ENCODE results near the gene PLPPR2.
A peak's percentile ranks its signal among the peaks of the same experiment; 100 is the strongest.
"Not testable (repeated sequence)": the region's sequence is repeated elsewhere in the genome, so short reads cannot be mapped to it uniquely, and the experiment has no call there.

PLPPR2 gene

DNA sequence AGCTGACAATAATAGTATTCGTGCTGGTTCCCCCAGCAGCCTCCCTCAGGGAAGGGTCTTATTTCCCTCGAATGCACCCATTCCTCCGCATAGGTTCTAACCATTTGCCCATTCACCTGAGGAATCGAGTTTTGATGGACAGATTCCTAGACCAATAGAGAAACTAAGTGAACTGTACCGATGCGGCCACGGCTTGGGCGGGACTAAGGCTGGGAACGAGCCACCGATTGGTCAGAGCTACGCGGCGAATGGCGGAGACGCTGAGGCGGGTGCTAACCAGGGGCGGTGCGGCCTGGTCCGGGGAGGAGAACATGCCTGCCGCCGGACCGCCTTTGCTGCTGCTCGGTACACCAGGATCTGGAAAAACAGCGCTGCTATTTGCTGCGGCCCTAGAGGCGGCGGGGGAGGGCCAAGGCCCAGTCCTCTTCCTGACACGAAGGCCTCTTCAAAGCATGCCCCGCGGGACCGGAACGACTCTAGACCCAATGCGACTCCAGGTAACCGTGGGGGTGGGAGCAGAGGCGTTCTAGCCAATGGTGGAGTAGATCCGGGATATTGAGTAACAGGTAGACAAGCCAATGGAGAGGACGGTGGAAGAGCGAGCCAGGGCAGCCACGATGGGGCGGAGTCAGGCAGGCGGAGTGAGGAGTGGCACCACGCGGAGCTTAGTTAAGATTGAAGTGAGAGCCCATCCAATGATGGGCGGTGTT is 19.4 kb downstream of the PLPPR2 start, which contains the start of gene SWSAP1:
Gene SWSAP1, plus strand, starts transcription at position 234 of the 710 bp plus-strand sequence. Its CDS starts 15 bp downstream, at position 249.
- H3K4me1 Mint-ChIP-seq: peaks cover 7% of the 10 kb centered on the region
- H3K27me3 Mint-ChIP-seq (ENCODE audit: low read depth): no peaks in the 10 kb centered on the region
- H3K9me3 Mint-ChIP-seq: no peaks in the 10 kb centered on the region

DNA sequence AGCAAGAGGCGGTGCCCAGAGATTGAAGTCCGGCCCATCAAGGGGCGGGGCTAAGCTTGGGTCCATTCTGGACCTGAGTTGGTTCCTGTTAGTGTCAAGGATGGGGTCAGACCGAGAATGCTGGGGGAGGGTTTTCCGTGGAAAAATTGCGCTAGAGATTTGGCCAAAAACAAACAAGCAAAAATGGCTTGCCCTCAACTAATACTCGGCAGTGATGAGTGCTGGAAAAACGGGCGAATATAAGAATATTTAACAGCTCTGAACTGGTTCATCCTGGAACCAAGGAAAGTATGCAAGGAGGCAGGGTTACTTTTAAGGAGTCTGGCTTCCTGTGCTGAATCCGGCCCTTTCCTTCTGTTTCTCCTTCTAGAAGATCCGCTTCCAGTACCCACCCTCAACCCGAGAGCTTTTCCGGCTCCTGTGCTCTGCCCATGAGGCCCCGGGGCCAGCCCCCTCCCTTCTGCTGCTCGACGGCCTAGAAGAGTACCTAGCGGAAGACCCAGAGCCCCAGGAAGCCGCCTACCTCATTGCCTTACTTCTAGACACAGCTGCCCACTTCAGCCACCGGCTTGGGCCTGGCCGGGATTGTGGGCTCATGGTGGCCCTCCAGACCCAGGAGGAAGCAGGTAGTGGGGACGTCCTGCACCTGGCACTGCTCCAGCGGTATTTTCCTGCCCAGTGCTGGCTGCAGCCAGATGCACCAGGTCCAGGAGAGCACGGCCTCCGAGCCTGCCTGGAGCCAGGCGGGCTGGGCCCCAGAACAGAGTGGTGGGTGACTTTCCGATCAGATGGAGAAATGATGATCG is 20.1 kb downstream of the PLPPR2 start:
- Mint-ChIP-seq H3K4me3 (no peak overlapping the region), H3K36me3 (ENCODE audit: low read depth) (peaks cover 4% of the 10 kb centered on the region), H3K27me3 (ENCODE audit: low read depth) (no peaks in the 10 kb centered on the region), H3K4me1 (peaks cover 7% of the 10 kb centered on the region), H3K27ac (no peak overlapping the region), H3K9me3 (no peaks in the 10 kb centered on the region)
- TF ChIP-seq, protein P1, sequence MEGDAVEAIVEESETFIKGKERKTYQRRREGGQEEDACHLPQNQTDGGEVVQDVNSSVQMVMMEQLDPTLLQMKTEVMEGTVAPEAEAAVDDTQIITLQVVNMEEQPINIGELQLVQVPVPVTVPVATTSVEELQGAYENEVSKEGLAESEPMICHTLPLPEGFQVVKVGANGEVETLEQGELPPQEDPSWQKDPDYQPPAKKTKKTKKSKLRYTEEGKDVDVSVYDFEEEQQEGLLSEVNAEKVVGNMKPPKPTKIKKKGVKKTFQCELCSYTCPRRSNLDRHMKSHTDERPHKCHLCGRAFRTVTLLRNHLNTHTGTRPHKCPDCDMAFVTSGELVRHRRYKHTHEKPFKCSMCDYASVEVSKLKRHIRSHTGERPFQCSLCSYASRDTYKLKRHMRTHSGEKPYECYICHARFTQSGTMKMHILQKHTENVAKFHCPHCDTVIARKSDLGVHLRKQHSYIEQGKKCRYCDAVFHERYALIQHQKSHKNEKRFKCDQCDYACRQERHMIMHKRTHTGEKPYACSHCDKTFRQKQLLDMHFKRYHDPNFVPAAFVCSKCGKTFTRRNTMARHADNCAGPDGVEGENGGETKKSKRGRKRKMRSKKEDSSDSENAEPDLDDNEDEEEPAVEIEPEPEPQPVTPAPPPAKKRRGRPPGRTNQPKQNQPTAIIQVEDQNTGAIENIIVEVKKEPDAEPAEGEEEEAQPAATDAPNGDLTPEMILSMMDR (IDR thresholded peaks at IDR 0.05; ENCODE audit: unreplicated experiment in 3 of 3): no peak

More for the DNA sequence above, 19.4 kb downstream of the PLPPR2 start, which contains the start of gene SWSAP1:
- Mint-ChIP-seq H3K4me3 (no peak within 1 kb of the TSS), H3K36me3 (ENCODE audit: low read depth) (peaks cover 4% of the 10 kb centered on the region), H3K27ac (peak within 1 kb of the TSS in 1 of 3 experiments; percentile 67)
- TF ChIP-seq, protein P1 (IDR thresholded peaks at IDR 0.05; ENCODE audit: unreplicated experiment in 3 of 3): no peak

DNA sequence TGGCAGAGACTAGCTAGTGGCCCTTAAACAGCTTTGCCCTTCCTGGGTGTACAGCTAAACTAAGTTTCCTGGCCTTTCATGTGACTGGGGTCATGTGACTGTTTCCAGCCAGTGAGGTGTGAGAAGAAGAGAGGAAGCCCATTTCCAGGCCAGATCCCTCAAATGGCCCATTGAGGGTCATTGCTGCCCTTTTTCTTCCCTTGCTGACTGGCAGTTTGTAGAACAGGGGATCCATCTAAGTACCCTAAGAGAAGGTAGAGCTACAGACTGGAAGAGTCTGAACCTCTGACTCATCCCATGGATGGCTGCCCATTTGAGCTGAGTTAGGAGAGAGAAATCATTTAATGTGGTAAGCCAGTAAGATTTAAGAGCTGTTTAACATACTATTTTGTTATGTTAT is 22.0 kb downstream of the PLPPR2 start:
- H3K27ac Mint-ChIP-seq: peak overlapping the region; percentile 74 to 84 (median 78)
- peaks cover 14% of the 10 kb centered on the region for H3K27me3 Mint-ChIP-seq (ENCODE audit: low read depth)
- H3K4me3 Mint-ChIP-seq: peak overlapping the region; percentile 53 to 79 (median 64)
- no peaks in the 10 kb centered on the region for H3K9me3 Mint-ChIP-seq
- H3K4me1 Mint-ChIP-seq: peaks cover 13% of the 10 kb centered on the region
- TF ChIP-seq, protein P1 (IDR thresholded peaks at IDR 0.05; ENCODE audit: unreplicated experiment in 3 of 3): no peak
- H3K36me3 Mint-ChIP-seq (ENCODE audit: low read depth): peaks cover 4% of the 10 kb centered on the region

DNA sequence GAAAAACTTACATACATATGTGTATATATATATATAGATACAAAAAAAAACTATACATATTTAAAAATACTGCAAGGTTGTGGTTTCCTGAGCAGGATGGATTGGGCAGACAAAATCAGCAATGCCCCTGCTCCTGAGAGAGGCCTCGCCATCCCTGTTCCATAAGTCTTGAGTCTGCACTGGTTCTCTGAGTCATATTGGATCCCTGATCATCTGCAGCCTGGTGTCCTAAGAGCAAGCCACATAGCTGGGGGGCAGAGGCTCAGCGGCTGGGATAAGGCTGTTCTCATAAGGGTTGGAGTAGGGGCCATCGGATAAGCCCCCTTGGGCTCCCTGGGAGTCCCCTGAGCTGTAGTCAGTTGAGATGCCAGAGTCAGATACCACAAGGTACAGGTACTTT is 22.5 kb downstream of the PLPPR2 start:
- H3K36me3 Mint-ChIP-seq (ENCODE audit: low read depth): peaks cover 4% of the 10 kb centered on the region
- H3K9me3 Mint-ChIP-seq: no peaks in the 10 kb centered on the region
- H3K27me3 Mint-ChIP-seq (ENCODE audit: low read depth): peaks cover 19% of the 10 kb centered on the region
- no peak overlapping the region for H3K4me3 Mint-ChIP-seq
- peaks cover 13% of the 10 kb centered on the region for H3K4me1 Mint-ChIP-seq
- peak overlapping the region in 1 of 3 experiments; percentile 74 for H3K27ac Mint-ChIP-seq
- TF ChIP-seq, protein P1 (IDR thresholded peaks at IDR 0.05; ENCODE audit: unreplicated experiment in 3 of 3): no peak

DNA sequence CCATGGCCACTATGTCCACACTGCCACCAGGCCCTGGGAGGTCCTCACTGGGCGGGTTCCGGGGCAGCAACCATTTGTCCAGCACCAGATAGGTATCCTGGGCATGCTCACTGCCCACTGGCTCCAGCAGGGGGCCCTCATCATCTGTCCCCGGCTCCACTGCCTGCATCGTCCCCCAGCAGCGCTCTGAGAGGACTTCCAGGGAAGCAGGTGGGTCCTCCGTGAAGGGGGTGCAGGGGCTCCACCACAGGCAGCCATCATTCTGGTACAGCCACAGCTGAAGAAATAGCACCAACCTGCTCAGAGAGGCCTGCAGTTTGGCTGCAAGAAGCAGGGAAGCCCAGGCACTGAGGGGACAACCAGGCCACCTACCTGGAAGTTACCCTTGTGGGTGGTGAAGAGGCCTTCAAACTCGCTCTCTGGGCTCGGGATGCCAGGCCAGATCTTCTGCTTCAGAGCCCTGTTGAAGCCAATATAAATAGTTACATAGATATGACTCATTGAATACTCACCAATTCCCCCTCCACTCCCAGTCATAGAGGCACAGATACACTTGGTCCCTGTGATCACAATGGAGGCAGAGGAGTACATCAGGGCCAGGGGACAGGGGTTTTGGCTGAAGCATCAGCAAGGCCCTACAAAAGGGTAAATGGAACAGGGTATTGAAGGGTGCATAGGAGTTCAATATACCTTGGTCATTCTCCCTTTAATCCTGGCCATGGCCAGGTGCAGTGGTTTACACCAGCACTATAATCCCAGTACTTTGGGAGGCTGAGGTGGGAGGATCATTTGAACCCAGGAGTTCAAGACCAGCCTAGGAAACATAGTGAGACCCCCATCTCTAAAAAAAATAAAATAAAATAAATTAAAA is 23.3 kb downstream of the PLPPR2 start:
- TF ChIP-seq, protein P1 (IDR thresholded peaks at IDR 0.05; ENCODE audit: unreplicated experiment in 3 of 3): peak; percentile 62 to 76 (median 71)
- Mint-ChIP-seq H3K4me1 (peaks cover 13% of the 10 kb centered on the region), H3K9me3 (no peaks in the 10 kb centered on the region), H3K36me3 (ENCODE audit: low read depth) (peaks cover 4% of the 10 kb centered on the region), H3K4me3 (peak overlapping the region; percentile 45 to 76 (median 73)), H3K27me3 (ENCODE audit: low read depth) (peaks cover 24% of the 10 kb centered on the region), H3K27ac (peak overlapping the region in 1 of 3 experiments; percentile 9)

DNA sequence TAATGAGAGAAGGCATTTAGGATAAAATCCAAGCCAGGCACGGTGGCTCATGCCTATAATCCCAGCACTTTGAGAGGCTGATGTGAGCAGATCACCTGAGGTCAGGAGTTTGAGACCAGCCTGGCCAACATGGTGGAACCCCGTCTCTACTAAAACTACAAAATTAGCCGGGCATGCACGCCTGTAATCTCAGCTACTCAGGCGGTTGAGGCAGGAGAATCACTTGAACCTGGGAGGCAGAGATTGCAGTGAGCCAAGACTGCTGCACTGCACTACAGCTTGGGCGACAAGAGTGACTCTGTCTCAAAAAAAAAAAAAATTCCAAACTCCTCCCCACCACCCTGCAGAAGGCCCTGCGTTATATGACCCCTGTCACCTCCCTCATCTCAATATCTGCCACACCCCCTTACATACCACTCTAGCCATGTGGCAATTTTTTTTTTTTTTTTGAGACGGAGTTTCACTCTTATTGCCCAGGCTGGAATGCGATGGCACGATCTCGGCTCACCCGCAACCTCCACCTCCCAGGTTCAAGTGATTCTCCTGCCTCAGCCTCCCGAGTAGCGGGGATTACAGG is 24.1 kb downstream of the PLPPR2 start:
- H3K36me3 Mint-ChIP-seq (ENCODE audit: low read depth); H3K9me3 Mint-ChIP-seq; H3K27ac Mint-ChIP-seq: not testable (repeated sequence)
- Mint-ChIP-seq H3K4me3 (peak overlapping the region in 1 of 3 experiments; percentile 28), H3K27me3 (ENCODE audit: low read depth) (peaks cover 31% of the 10 kb centered on the region), H3K4me1 (peaks cover 13% of the 10 kb centered on the region)

Data from nephron (organoid).